Cardiac fibroblast (primary cell): ENCODE measurements around the gene COX14.
A peak's percentile ranks its signal among the peaks of the same experiment; 100 is the strongest.

Experiments used
- DNase-seq, 2 donors: peaks; one replicate each; pipeline versions ENCODE4 v3.0.0 to v3.0.0-alpha.2; 2010; ENCODE audit warnings: low read depth in 2 of 2
- H3K4me3 ChIP-seq, 2 donors: replicated peaks in 1 of 2; 1 replicate in 1 of 2; 2 replicates in 1 of 2; pipeline ENCODE4 v1.5.1; 2011; ENCODE audit warnings: low read depth in 2 of 2, low read length in 2 of 2, mild to moderate bottlenecking in 2 of 2, moderate library complexity in 1 of 2
- CTCF ChIP-seq: IDR thresholded peaks from one replicate; pipeline ENCODE4 v1.5.1; 2011; ENCODE audit warnings: low read depth, mild to moderate bottlenecking, low read length, inconsistent platforms

COX14 gene

GRCh38 chr12:50084775-50085614, 27.0 kb upstream of the COX14 start, which contains the start of gene SMARCD1:
Gene SMARCD1 (plus strand): TSS chr12:50085342. CDS start chr12:50085370, 28 bp downstream.
- H3K4me3 ChIP-seq: peak within 1 kb of the TSS; percentile 68 to 70
- peak; percentile 89 to 95 for DNase-seq
- TF ChIP-seq CTCF: peak; percentile 31

GRCh38 chr12:50085615-50086072, 26.4 kb upstream of the COX14 start:
- no peak for TF ChIP-seq CTCF
- no peak for DNase-seq
- peak overlapping the region; percentile 68 to 70 for H3K4me3 ChIP-seq

GRCh38 chr12:50086148-50086547, 25.9 kb upstream of the COX14 start:
- TF ChIP-seq CTCF: no peak
- DNase-seq: no peak
- H3K4me3 ChIP-seq: peak overlapping the region; percentile 68 to 70

- TF ChIP-seq CTCF: no peak
- no peak for DNase-seq
- no peak overlapping the region for H3K4me3 ChIP-seq
These were observed 24.9 kb upstream of the COX14 start for GRCh38 chr12:50087151-50087550.

- TF ChIP-seq CTCF: no peak
- H3K4me3 ChIP-seq: no peak overlapping the region
- peak; percentile 63 to 92 for DNase-seq
These were observed 24.0 kb upstream of the COX14 start for GRCh38 chr12:50087995-50088394.

GRCh38 chr12:50088577-50089335, 23.3 kb upstream of the COX14 start:
- TF ChIP-seq CTCF: peak; percentile 89
- H3K4me3 ChIP-seq: no peak overlapping the region
- DNase-seq: peak; percentile 61 to 66
